ENCODE measurements around the gene MC2R. TPM values are rescaled to one million over a fixed set of nuclear protein-coding genes. Genes with fewer than 3 reads are reported as not detected.

Gene MC2R
- total RNA-seq, 1 donor from 2014 or later: not detected

GRCh38 chr18:13893418-13893760 is 21.9 kb downstream of the MC2R start:
- intact Hi-C loops (cut with DNase I): no loop called here
- no peaks in the 10 kb centered on the region for H3K27me3 ChIP-seq
- H3K9me3 ChIP-seq: no peaks in the 10 kb centered on the region
- H3K4me3 ChIP-seq: no peak overlapping the region
- DNase-seq (no peak), ATAC-seq (no peak)
- H3K4me1 ChIP-seq: no peaks in the 10 kb centered on the region
- no peak for TF ChIP-seq CTCF (IDR thresholded peaks at IDR 0.05)
- no peak overlapping the region for H3K27ac ChIP-seq
- no peaks in the 10 kb centered on the region for H3K36me3 ChIP-seq

GRCh38 chr18:13892098-13892497 is 23.2 kb downstream of the MC2R start:
- Histone ChIP-seq H3K36me3 (no peaks in the 10 kb centered on the region), H3K27ac (no peak overlapping the region), H3K4me1 (no peaks in the 10 kb centered on the region), H3K4me3 (no peak overlapping the region), H3K27me3 (no peaks in the 10 kb centered on the region), H3K9me3 (no peaks in the 10 kb centered on the region)
- intact Hi-C loops (cut with DNase I): no loop called here
- no peak for DNase-seq
- ATAC-seq: no peak
- no peak for TF ChIP-seq CTCF (IDR thresholded peaks at IDR 0.05)

GRCh38 chr18:13890761-13891361 is 24.5 kb downstream of the MC2R start:
- Histone ChIP-seq H3K27me3 (no peaks in the 10 kb centered on the region), H3K4me3 (no peak overlapping the region), H3K27ac (no peak overlapping the region), H3K9me3 (no peaks in the 10 kb centered on the region), H3K4me1 (no peaks in the 10 kb centered on the region), H3K36me3 (no peaks in the 10 kb centered on the region)
- ATAC-seq (no peak), DNase-seq (no peak)
- no peak for TF ChIP-seq CTCF (IDR thresholded peaks at IDR 0.05)
- intact Hi-C loops (cut with DNase I): no loop called here

- Histone ChIP-seq H3K27ac (no peak overlapping the region), H3K9me3 (no peaks in the 10 kb centered on the region), H3K4me1 (no peaks in the 10 kb centered on the region), H3K36me3 (no peaks in the 10 kb centered on the region), H3K4me3 (no peak overlapping the region), H3K27me3 (no peaks in the 10 kb centered on the region)
- ATAC-seq (no peak), DNase-seq (no peak)
- intact Hi-C loops (cut with DNase I): no loop called here
- TF ChIP-seq CTCF (IDR thresholded peaks at IDR 0.05): no peak
These were observed 25.7 kb downstream of the MC2R start for GRCh38 chr18:13889671-13890070.

- no peak overlapping the region for H3K27ac ChIP-seq
- TF ChIP-seq CTCF (IDR thresholded peaks at IDR 0.05): no peak
- no peaks in the 10 kb centered on the region for H3K4me1 ChIP-seq
- H3K4me3 ChIP-seq: no peak overlapping the region
- ATAC-seq (no peak), DNase-seq (no peak)
- no peaks in the 10 kb centered on the region for H3K27me3 ChIP-seq
- H3K9me3 ChIP-seq: no peaks in the 10 kb centered on the region
- H3K36me3 ChIP-seq: no peaks in the 10 kb centered on the region
- intact Hi-C loops (cut with DNase I): no loop called here
These were observed 27.1 kb downstream of the MC2R start for GRCh38 chr18:13888191-13888716.

GRCh38 chr18:13885009-13885408 is 30.3 kb downstream of the MC2R start:
- no peaks in the 10 kb centered on the region for H3K4me1 ChIP-seq
- ATAC-seq (no peak), DNase-seq (no peak)
- H3K27me3 ChIP-seq: no peaks in the 10 kb centered on the region
- intact Hi-C loops (cut with DNase I): no loop called here
- H3K9me3 ChIP-seq: no peaks in the 10 kb centered on the region
- no peak overlapping the region for H3K27ac ChIP-seq
- no peaks in the 10 kb centered on the region for H3K36me3 ChIP-seq
- no peak for TF ChIP-seq CTCF (IDR thresholded peaks at IDR 0.05)
- H3K4me3 ChIP-seq: no peak overlapping the region
